Measurements from ENCODE around the gene DNER.
"Not testable (repeated sequence)": the region's sequence is repeated elsewhere in the genome, so short reads cannot be mapped to it uniquely, and the experiment has no call there.

Gene DNER, protein sequence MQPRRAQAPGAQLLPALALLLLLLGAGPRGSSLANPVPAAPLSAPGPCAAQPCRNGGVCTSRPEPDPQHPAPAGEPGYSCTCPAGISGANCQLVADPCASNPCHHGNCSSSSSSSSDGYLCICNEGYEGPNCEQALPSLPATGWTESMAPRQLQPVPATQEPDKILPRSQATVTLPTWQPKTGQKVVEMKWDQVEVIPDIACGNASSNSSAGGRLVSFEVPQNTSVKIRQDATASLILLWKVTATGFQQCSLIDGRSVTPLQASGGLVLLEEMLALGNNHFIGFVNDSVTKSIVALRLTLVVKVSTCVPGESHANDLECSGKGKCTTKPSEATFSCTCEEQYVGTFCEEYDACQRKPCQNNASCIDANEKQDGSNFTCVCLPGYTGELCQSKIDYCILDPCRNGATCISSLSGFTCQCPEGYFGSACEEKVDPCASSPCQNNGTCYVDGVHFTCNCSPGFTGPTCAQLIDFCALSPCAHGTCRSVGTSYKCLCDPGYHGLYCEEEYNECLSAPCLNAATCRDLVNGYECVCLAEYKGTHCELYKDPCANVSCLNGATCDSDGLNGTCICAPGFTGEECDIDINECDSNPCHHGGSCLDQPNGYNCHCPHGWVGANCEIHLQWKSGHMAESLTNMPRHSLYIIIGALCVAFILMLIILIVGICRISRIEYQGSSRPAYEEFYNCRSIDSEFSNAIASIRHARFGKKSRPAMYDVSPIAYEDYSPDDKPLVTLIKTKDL

DNA sequence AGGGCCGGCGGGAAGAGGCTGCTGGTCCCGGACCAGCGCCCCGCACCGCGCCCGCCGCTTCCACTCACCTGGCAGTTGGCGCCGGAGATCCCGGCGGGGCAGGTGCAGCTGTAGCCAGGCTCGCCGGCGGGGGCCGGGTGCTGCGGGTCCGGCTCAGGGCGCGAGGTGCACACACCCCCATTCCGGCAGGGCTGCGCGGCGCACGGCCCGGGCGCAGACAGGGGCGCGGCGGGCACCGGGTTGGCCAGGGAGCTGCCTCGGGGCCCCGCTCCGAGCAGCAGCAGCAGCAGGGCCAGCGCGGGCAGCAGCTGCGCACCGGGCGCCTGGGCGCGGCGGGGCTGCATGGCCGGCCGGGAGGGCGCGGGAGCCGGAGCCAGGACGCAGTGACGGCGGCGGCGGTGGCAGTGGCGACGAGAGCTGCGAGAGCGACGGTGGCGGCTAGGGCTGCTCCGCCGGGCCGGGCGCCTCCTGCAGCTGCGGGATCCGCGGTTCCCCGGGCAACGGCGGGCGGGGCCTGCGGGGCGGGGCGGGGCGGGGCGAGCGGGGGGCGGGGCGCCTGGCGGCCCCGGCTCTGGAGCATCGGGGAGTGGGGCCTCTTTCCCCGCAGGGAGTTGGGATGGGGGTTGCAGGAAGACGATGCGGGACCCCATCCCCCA lies at the start of gene DNER:
Gene DNER (minus strand): TSS at position 476 of the 656 bp plus-strand sequence. CDS start 132 bp downstream, at position 344.
- no peak for DNase-seq (ENCODE audit: insufficient read length, low spot score)
- FAIRE-seq = peak; percentile 16

DNA sequence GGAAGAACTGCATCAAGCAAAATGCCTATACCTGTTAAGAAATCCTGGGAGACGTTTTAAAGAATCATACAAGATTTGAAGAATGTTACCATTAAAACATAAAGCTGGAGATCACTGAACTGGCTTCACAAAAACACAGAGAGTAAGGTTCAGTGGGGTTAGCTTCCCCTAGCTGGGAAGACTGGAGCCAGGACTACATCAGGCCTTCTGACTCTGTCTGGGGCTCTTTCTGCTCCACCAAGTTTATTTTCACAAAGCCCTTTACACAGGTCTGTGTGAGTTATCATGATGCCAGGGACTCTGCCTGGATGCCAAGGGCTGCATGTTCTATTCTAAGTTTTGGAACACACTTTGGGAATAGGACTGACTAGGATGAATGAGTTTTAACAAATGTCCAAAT lies 47.3 kb upstream of the DNER start:
- DNase-seq (ENCODE audit: insufficient read length, low spot score) (no peak), FAIRE-seq (no peak)

DNA sequence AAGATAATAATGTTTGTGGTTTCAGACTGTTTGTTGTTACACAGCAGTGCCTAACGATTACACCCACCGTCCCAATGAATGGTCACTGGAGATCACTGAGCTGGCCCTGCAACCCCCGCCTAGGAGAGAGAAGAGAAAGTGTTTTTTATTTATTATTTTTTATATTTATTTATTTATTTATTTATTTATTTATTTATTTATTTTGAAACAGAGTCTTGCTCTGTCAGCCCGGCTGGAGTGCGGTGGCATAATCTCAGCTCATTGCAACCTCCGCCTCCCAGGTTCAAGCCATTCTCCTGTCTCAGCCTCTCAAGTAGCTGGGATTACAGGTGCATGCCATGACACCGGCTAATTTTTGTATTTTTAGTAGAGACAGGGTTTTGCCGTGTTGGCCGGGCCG lies 43.1 kb upstream of the DNER start:
- not testable (repeated sequence) for FAIRE-seq; DNase-seq (ENCODE audit: insufficient read length, low spot score)

DNA sequence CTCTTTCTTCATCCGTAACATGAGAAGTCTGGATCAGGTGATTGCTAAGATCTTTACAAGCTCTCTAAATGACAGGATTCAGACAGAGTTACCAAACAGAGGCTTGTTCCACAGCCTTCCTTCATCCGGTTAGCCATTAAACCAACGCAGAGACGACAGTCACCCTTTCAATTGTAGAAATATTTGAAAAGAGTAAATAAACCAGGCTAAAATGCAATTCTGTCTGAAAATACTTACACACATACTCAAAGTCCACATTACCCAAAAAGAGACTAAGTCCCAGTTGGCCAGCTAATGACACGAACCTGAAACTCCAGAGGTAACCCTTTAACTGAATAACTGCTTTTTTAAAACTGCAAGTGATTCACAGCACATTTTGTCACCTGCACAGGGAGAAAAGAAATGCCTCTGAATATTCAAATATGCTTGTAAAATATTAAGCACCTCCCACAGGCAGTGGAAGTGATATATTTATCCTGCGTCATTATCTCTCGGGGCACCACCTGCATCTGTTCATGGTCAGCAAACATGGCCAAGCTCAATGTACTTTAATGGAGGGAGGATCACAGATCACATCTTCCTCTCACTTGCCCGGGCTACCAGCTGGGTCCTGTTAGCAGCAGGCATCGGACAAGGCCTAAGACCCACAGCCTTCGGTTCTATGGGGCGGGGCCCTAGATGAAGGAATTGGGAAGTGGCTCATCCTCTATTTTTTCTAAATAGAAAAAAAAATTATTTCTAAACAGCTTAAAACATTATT lies 38.8 kb upstream of the DNER start:
- DNase-seq (ENCODE audit: insufficient read length, low spot score) (no peak), FAIRE-seq (no peak)

DNA sequence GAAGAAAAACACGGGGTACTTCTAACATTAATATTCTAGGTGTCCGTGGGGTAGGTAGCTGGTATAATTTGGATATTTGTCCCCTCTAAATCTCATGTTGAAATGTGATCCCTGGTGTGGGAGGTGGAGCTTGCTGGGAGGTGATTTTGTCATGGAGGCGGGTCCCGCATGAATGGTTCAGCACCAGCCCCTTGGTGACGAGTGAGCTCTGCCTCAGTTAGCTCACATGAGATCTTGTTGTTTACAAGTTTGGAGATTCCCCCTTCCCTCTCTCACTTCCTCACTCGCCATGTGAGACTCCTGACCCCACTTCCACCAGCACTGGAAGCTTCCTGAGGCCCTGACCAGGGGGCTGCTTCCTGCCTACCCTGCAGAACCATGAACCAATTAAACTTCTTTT lies 35.4 kb upstream of the DNER start:
- no peak for DNase-seq (ENCODE audit: insufficient read length, low spot score)
- no peak for FAIRE-seq

DNA sequence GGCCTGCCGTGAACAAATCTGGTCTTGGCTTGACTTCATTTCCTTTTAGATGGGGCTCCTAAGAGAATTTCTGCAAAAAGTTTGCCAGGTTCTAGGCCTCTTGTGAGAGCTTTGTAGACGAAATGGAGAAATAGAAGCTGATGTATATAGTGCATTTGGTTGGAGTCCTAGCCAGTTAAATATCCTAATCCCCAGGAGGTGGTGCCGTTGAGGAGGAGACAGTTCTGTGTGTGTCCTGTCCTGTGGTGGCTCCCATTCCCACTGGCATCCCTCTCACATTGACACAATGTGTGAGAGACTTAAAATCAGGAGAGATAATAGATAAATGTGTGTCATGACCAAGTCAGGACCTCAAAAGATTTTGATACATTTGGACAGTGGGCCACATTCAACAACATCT lies 34.6 kb upstream of the DNER start:
- FAIRE-seq = no peak
- no peak for DNase-seq (ENCODE audit: insufficient read length, low spot score)

DNA sequence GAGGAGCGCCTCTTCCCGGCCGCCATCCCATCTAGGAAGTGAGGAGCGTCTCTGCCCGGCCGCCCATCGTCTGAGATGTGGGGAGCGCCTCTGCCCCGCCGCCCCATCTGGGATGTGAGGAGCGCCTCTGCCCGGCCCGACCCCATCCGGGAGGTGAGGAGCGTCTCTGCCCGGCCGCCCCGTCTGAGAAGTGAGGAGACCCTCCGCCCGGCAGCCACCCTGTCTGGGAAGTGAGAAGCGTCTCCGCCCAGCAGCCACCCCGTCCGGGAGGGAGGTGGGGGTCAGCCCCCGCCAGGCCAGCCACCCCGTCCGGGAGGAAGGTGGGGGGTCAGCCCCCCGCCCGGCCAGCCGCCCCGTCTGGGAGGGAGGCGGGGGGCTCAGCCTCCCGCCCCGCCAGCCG lies 28.3 kb upstream of the DNER start:
- FAIRE-seq = not testable (repeated sequence)

DNA sequence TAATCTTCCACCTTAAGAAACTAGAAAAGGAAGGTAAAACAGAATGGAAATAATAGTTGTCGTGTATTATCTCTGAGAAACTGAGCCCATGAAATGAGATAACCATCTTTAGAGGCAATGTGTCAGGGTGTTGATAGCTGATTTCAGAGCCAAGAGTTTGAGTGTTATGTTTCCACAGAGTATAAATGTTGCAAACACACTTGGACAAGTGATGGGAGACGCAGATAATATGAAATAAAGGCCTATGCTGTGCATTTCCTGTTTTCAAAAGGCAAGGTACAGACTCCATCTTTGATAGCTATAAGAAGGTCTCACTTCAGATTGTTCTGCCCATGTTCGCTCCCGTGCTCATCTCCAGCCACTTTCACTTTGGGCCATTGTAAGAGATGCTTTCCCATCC lies 25.9 kb upstream of the DNER start:
- DNase-seq (ENCODE audit: insufficient read length, low spot score) (no peak), FAIRE-seq (no peak)

More for the DNA sequence above, 28.3 kb upstream of the DNER start:
- not testable (repeated sequence) for DNase-seq (ENCODE audit: insufficient read length, low spot score)

DNA sequence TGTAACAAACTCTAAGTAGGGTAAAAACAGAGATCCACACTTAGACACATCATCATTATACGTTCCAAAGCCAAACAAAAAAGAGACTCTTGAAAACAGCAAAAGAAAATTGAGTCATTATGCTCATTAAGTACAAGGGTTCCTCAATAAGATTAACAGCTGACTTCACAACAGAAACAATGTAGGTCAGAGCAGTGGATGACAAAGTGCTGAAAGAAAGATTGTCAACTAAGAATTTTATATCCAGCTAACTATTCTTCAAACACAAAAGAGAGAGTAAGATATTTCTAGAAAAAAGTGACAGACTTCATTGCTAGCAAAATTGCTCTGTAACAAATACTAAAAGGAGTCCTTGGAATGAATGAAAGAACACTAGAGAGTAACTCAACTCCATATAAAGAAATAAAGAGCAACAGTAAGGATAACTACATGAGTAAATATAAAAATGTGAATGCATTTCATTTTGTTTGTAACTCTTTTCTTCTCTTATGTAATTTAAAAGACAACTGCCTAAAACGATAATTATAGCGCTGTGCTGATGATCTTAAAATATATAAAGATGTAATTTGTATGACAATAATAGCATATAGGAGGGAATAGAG lies 23.8 kb upstream of the DNER start:
- FAIRE-seq (no peak), DNase-seq (ENCODE audit: insufficient read length, low spot score) (no peak)

DNA sequence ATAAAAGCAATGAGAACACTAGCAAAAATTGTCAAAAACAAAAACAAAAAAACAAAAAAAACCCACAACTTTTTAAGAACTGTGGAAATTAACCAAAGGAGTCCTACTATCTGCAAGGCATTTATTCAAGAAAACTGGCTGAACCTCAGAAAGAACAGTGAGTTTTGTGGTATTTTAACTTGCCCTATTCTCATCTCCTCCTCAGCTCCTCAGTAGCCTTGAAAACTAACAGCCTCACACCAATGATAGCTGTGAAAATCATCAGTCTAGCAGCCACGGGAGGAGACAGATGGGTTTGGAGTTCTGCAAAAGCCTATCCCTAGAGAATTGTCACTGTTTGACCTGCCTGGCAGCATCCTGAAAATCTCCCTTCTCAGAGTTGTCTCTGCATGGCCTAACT lies 20.1 kb upstream of the DNER start:
- FAIRE-seq (no peak), DNase-seq (ENCODE audit: insufficient read length, low spot score) (no peak)

DNA sequence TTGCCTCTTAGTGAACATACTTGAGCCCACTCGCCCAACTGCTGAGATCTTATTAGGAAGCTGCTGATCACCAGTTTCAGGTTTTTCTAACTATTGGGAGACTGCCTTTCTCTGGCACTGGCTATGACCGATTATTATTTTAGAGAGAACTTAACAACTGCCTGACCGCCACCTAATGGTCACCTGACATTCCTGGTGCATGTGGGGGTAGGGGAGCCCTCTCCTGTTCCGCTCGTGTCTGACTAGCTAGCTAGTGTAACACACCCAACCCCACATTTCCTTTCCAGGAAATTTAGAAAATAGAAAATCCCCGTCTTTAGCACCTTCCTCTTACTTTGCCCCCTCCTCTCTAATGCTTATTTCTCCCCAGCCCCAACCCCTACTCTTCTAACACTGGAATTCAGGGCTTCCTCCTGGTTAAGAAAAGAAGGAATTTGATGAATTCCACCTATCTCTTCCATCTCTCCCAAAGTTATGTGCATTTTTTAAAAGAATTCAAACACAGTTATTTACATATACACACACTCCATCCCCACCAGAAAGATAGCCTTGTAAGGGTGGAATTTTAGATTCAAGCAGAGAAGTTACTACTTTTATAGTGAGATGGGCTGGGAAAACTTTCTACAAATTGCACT lies 19.4 kb upstream of the DNER start:
- DNase-seq (ENCODE audit: insufficient read length, low spot score) (no peak), FAIRE-seq (no peak)

DNA sequence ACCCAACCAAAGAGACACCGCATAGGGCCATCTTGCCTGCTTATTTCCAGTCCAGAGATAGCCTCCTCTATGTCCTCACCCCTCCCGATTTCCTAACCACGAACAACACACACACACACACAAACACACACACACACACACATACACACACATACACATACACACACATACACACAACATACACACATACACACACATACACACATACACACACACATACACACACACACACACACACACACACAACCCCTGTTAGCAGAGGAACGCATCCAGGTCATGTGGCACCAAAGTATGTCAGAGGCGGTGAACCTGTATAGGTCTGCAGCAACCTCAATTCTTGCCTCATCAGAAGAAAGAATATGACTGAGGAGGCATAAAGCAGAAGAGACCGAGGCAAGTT lies 18.5 kb upstream of the DNER start:
- DNase-seq (ENCODE audit: insufficient read length, low spot score) = no peak
- peak; percentile 90 for FAIRE-seq

DNA sequence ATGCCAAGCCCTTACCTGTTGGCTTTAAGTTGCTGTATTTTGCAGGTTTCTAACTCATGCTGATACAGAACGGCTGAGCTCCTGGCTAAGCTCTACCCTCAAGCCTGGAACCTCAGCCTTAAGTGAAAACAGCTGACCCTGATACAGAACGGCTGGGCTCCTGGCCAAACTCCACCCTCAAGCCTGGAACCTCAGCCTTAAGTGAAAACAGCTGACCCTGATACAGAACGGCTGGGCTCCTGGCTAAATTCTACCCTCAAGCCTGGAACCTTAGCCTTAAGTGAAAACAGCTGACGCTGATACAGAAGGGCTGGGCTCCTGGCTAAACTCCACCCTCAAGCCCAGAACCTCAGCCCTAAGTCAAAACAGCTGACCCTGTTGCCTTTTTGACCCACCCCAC lies 17.6 kb upstream of the DNER start:
- DNase-seq (ENCODE audit: insufficient read length, low spot score) = no peak
- no peak for FAIRE-seq

DNA sequence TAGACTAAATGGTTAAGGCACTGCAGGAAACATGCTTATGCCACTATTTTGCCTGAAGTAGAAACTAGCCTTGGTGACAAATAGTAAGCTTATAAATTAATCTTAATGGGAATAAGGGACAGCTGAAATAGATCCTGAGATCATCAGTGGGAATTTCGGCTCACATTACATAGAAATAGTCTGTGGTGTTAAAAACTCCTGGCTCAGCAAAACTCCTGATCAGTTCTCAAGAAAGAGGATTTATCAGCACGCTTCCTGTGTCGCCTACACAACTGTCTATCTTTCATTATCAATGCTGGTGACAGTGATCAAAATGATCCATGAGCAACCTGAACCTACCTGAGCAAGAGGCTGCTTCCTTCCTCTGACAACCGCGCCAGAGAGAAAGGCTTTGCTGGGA lies 17.0 kb upstream of the DNER start:
- DNase-seq (ENCODE audit: insufficient read length, low spot score) (no peak), FAIRE-seq (no peak)

DNA sequence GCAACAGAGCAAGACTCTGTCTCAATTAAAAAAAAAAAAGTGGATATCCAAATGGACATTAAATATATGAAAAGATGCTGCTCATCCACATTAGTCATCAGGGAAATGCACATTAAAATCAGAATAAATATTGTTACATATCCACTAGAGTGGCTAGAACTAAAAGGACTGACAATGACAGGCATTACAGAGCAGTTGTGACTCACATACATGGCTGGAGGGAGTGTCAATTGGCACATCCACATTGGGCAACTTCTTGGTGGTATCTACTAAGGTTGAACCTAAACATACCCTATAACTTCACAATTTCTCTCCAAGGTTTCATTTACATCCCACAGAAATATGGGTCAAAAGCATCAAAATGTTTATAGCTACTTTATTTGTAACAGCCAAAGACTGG lies 14.0 kb upstream of the DNER start:
- FAIRE-seq = no peak

DNA sequence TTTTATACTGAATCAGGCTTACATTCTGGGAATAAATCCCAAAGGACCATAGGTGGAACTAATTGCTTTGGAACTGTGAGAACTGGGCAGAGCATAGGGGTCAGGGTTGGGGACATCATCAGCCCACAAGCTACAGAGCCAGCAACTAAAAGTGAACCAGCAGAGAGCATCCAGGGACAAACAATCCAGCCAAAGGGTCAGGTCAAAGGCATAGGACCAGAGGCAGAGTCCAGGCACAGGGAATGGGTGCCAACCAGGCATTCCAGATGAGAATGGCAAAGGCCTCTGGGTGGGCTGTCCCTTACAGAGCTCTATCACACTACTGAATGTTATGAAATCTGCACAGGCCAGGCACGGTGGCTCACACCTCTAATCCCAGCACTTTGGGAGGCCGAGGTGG lies 12.3 kb upstream of the DNER start:
- no peak for FAIRE-seq

More for the DNA sequence above, 14.0 kb upstream of the DNER start:
- no peak for DNase-seq (ENCODE audit: insufficient read length, low spot score)

DNA sequence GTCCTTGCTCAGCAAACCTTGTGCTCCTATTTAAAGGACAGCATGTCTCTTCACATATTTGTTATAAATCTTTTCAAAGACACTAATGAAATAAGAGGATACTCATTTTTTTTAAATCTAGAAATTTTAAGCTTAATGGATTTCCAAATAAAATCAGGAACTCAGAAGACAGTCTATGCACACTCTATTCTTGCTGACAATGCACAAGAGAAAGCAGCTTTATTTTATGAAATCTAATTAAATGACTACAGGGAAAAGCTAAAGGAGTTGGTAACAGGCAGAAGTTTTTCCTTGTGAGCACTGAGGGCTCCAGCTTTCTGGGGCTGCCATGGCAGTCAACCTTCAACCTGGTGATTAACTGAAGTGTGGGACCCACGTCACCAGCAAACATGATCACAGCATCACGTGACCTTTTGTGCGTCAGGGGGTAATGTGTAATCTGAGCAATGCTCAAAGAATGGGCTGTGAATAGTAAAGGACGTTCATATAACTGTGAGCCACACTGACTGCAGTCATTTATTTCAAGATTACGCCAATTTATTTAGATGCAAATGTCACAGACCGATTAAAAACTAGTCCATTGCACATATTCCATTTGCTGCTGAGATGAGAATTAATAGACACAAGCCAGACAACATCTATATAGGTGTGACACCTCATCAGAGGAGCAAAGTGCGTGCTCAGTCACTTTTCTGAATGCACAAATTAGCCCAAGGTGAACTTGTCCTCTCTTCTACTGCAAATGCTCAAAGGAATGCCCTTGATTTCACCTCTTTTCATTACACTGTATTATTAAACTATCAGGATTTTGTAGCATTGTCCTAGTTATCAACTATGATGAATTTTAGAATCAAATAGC lies 11.6 kb upstream of the DNER start:
- no peak for DNase-seq (ENCODE audit: insufficient read length, low spot score)
- peak; percentile 44 for FAIRE-seq

More for the DNA sequence above, 12.3 kb upstream of the DNER start:
- no peak for DNase-seq (ENCODE audit: insufficient read length, low spot score)

DNA sequence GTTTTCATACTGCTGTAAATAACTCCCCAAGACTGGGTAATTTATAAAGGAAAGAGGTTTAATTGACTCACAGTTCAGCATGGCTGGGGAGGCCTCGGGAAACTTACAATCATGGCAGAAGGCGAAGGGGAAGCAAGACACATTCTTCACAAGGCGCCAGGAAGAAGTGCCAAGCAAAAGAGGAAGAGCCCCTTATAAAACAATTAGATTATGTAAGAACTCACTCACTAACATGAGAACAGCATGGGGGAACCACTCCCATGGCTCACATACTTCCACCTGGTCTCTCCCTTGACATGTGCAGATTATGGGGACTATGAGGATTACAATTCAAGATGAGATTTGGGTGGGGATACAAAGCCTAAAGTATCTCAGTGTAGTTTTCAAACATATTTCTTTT lies 8.8 kb upstream of the DNER start:
- DNase-seq (ENCODE audit: insufficient read length, low spot score); FAIRE-seq: not testable (repeated sequence)
